ENCODE results near the gene MEIS2. TPM values are rescaled to one million over a fixed set of nuclear protein-coding genes. Genes with fewer than 3 reads are reported as not detected.

The MEIS2 gene
- total RNA-seq, 1 donor from 2014 or later, result 20.7 TPM

- H3K36me3 ChIP-seq, result no peaks in the 10 kb centered on the region
- intact Hi-C loops (cut with DNase I), result no loop called here
- DNase-seq, result no peak
- H3K9me3 ChIP-seq, result no peaks in the 10 kb centered on the region
- no peak for TF ChIP-seq CTCF (IDR thresholded peaks at IDR 0.05)
- H3K27ac ChIP-seq, result no peak overlapping the region
- H3K27me3 ChIP-seq (ENCODE audit: low read depth), result no peaks in the 10 kb centered on the region
- no peak overlapping the region for H3K4me3 ChIP-seq
- H3K4me1 ChIP-seq, result no peaks in the 10 kb centered on the region
- ATAC-seq, result no peak
These were observed 95.2 kb downstream of the MEIS2 start for GRCh38 chr15:37004981-37005735.

- Histone ChIP-seq H3K4me1 (no peaks in the 10 kb centered on the region), H3K9me3 (no peaks in the 10 kb centered on the region), H3K36me3 (no peaks in the 10 kb centered on the region), H3K4me3 (no peak overlapping the region), H3K27me3 (ENCODE audit: low read depth) (no peaks in the 10 kb centered on the region), H3K27ac (no peak overlapping the region)
- no peak for TF ChIP-seq CTCF (IDR thresholded peaks at IDR 0.05)
- intact Hi-C loops (cut with DNase I), result no loop called here
- ATAC-seq (no peak), DNase-seq (no peak)
These were observed 95.9 kb downstream of the MEIS2 start for GRCh38 chr15:37004373-37004869.

- ATAC-seq (no peak), DNase-seq (no peak)
- TF ChIP-seq CTCF (IDR thresholded peaks at IDR 0.05), result no peak
- Histone ChIP-seq H3K9me3 (no peaks in the 10 kb centered on the region), H3K4me1 (no peaks in the 10 kb centered on the region), H3K4me3 (no peak overlapping the region), H3K27me3 (ENCODE audit: low read depth) (no peaks in the 10 kb centered on the region), H3K36me3 (no peaks in the 10 kb centered on the region), H3K27ac (no peak overlapping the region)
- intact Hi-C loops (cut with DNase I), result no loop called here
These were observed 98.2 kb downstream of the MEIS2 start for GRCh38 chr15:37002041-37002672.

GRCh38 chr15:37001417-37001816 is 98.9 kb downstream of the MEIS2 start:
- intact Hi-C loops (cut with DNase I), result no loop called here
- no peaks in the 10 kb centered on the region for H3K27me3 ChIP-seq (ENCODE audit: low read depth)
- H3K27ac ChIP-seq, result no peak overlapping the region
- no peaks in the 10 kb centered on the region for H3K36me3 ChIP-seq
- H3K9me3 ChIP-seq, result no peaks in the 10 kb centered on the region
- no peak for TF ChIP-seq CTCF (IDR thresholded peaks at IDR 0.05)
- ATAC-seq (no peak), DNase-seq (no peak)
- no peak overlapping the region for H3K4me3 ChIP-seq
- H3K4me1 ChIP-seq, result no peaks in the 10 kb centered on the region

- intact Hi-C loops (cut with DNase I), result no loop called here
- DNase-seq (no peak), ATAC-seq (no peak)
- TF ChIP-seq CTCF (IDR thresholded peaks at IDR 0.05), result no peak
- no peaks in the 10 kb centered on the region for H3K36me3 ChIP-seq
- H3K4me1 ChIP-seq, result no peaks in the 10 kb centered on the region
- no peaks in the 10 kb centered on the region for H3K9me3 ChIP-seq
- H3K27me3 ChIP-seq (ENCODE audit: low read depth), result no peaks in the 10 kb centered on the region
- no peak overlapping the region for H3K4me3 ChIP-seq
- no peak overlapping the region for H3K27ac ChIP-seq
These were observed 100.6 kb downstream of the MEIS2 start for GRCh38 chr15:36999778-37000177.
